Endothelial cell of umbilical vein (primary cell): ENCODE measurements around the gene UGCG. TPM values are rescaled to one million over a fixed set of nuclear protein-coding genes. Genes with fewer than 3 reads are reported as not detected.

Experiments used
- BruUV-seq: library from RNA; stranded (reverse); fragments of 400-500 nt; replicated peaks from 2 replicates; lab custom pipeline; 2021; lab: Mats Ljungman, UMichigan
- CTCF ChIA-PET: fragments of 300-600, 350-600 bp; sonication (Branson Sonifier 250); formaldehyde crosslinking; loops from one replicate; lab custom pipeline; 2021; ENCODE audit warnings: antibody characterized with exemption, inconsistent platforms; lab: Charles Lee
- POLR2A ChIA-PET: fragments of 300-600, 350-600 bp; sonication (Branson Sonifier 250); formaldehyde crosslinking; loops from one replicate; lab custom pipeline; 2021; ENCODE audit warnings: antibody characterized with exemption, inconsistent platforms; lab: Charles Lee
- DNase-seq: peaks from one replicate; pipeline ENCODE4 v3.0.0-alpha.2; 2011; ENCODE audit warnings: low read depth, low spot score
- FAIRE-seq: peaks from 2 replicates; lab custom pipeline; 2011; peaks lifted over from hg19 to GRCh38; lab: Jason Lieb, UNC
- H2AFZ ChIP-seq: 2 replicates; pipeline ENCODE4 v1.6.0; 2012; ENCODE audit warnings: low read depth, low read length, control low read depth, inconsistent platforms
- H3K27ac ChIP-seq: 2 replicates; pipeline ENCODE4 v1.5.1; 2011; ENCODE audit warnings: low read depth, mild to moderate bottlenecking, control low read depth, low read length, moderate library complexity; ENCODE audit not compliant: insufficient read depth
- H3K27me3 ChIP-seq, 2 experiments: 2 replicates each; pipeline versions ENCODE4 v1.6.0 to v1.6.1; 2011; ENCODE audit warnings: low read length in 2 of 2, mixed read lengths in 1 of 2; ENCODE audit not compliant: control insufficient read depth in 2 of 2, insufficient read depth in 2 of 2
- H3K36me3 ChIP-seq, 2 experiments: 2 replicates in 1 of 2; 3 replicates in 1 of 2; pipeline ENCODE4 v1.5.1; 2011; ENCODE audit warnings: low read length in 2 of 2, mild to moderate bottlenecking in 1 of 2, moderate library complexity in 1 of 2; ENCODE audit not compliant: control insufficient read depth in 2 of 2, insufficient read depth in 2 of 2; ENCODE audit errors: extremely low read depth in 1 of 2
- H3K4me1 ChIP-seq: 3 replicates; pipeline ENCODE4 v1.5.1; 2011; ENCODE audit warnings: mild to moderate bottlenecking, low read length; ENCODE audit not compliant: control insufficient read depth, insufficient read depth; ENCODE audit errors: extremely low read depth
- H3K4me2 ChIP-seq: 2 replicates; pipeline ENCODE4 v1.6.1; 2011; ENCODE audit warnings: low read length, control low read depth, mixed read lengths; ENCODE audit not compliant: insufficient read depth
- H3K4me3 ChIP-seq, 3 experiments: fragments of 200-600 bp in 1 of 3; sonication (generic), shearing (Covaris generic) in 1 of 3; replicated peaks in 1 of 3; 2 replicates each; pipeline ENCODE4 v1.5.1; 2011 to 2016; ENCODE audit warnings: control low read depth in 3 of 3, low read length in 3 of 3, mild to moderate bottlenecking in 2 of 3, inconsistent platforms in 1 of 3, low read depth in 1 of 3, moderate library complexity in 1 of 3; ENCODE audit not compliant: insufficient read depth in 1 of 3
- H3K79me2 ChIP-seq: 2 replicates; pipeline ENCODE4 v1.6.0; 2012; ENCODE audit warnings: low read length, inconsistent platforms; ENCODE audit not compliant: control insufficient read depth, insufficient read depth
- H3K9ac ChIP-seq: replicated peaks from 2 replicates; pipeline ENCODE3; 2011; ENCODE audit warnings: low read length, control low read depth; ENCODE audit not compliant: insufficient read depth; ENCODE audit errors: extremely low read depth
- H3K9me1 ChIP-seq: replicated peaks from 3 replicates; pipeline ENCODE4 v1.6.0; 2011; ENCODE audit warnings: mild to moderate bottlenecking, low read length; ENCODE audit not compliant: control insufficient read depth, insufficient read depth; ENCODE audit errors: extremely low read depth
- H3K9me3 ChIP-seq: replicated peaks from 2 replicates; pipeline ENCODE4 v1.5.1; 2012; ENCODE audit warnings: low read length, inconsistent platforms; ENCODE audit not compliant: control insufficient read depth, insufficient read depth
- H4K20me1 ChIP-seq: replicated peaks from 2 replicates; pipeline ENCODE3; 2011; ENCODE audit warnings: mild to moderate bottlenecking, low read length; ENCODE audit not compliant: control insufficient read depth, insufficient read depth; ENCODE audit errors: extremely low read depth
- EZH2 ChIP-seq: IDR thresholded peaks from 2 replicates; pipeline ENCODE4 v1.6.1; 2012; ENCODE audit warnings: borderline replicate concordance, low read depth, mild to moderate bottlenecking, moderate library complexity, low read length, inconsistent platforms; ENCODE audit not compliant: severe bottlenecking
- FOS ChIP-seq: IDR thresholded peaks from 2 replicates; pipeline ENCODE4 v1.6.1; 2011; ENCODE audit warnings: mild to moderate bottlenecking, low read length, moderate library complexity, borderline replicate concordance; ENCODE audit not compliant: insufficient read depth
- GATA2 ChIP-seq: IDR thresholded peaks from 2 replicates; pipeline ENCODE4 v1.7.0; 2011; ENCODE audit warnings: low read depth, mild to moderate bottlenecking, moderate library complexity, mixed read lengths, low read length; ENCODE audit not compliant: insufficient read length, insufficient read depth
- JUN ChIP-seq: IDR thresholded peaks from 2 replicates; pipeline ENCODE4 v1.6.1; 2011; ENCODE audit warnings: borderline replicate concordance, low read depth; ENCODE audit not compliant: insufficient read length, insufficient read depth
- MYC ChIP-seq: IDR thresholded peaks from one replicate; pipeline ENCODE4 v1.6.1; 2011; ENCODE audit warnings: mild to moderate bottlenecking, low read depth, low read length
- POLR2A ChIP-seq: IDR thresholded peaks from 2 replicates; pipeline ENCODE4 v1.6.1; 2012; ENCODE audit warnings: low read depth, mild to moderate bottlenecking, control low read depth, low read length
- POLR2AphosphoS5 ChIP-seq: IDR thresholded peaks from 2 replicates; pipeline ENCODE4 v1.6.1; 2012; ENCODE audit warnings: low read depth, mild to moderate bottlenecking, control low read depth, low read length, moderate library complexity; ENCODE audit not compliant: insufficient read depth
- dilution Hi-C: fragments of 300-500 bp; cut with MboI; formaldehyde crosslinking; loops from one replicate; pipeline ENCODE4 v1.15.0; 2019; ENCODE audit warnings: low sequenced_read_pairs; ENCODE audit not compliant: extremely low pct_ligation_motif_present
- intact Hi-C: fragments of 100-400 bp; cut with micrococcal nuclease; formaldehyde crosslinking; loops from one replicate; pipeline ENCODE4 v1.10.0; 2022
- polyA plus RNA-seq, 4 experiments: library from polyadenylated mRNA; depleted of rRNA in 3 of 4; stranded (reverse) in 3 of 4; unstranded in 1 of 4; fragments of >200 nt; gene quantifications; 2 replicates each; pipeline versions ENCODE4 v1.2.1 to v1.2.3, GENCODE V29; 2011 to 2012; ENCODE audit warnings: missing spikeins in 1 of 4
- total RNA-seq: library from RNA; stranded (reverse); gene quantifications from 2 replicates; pipeline ENCODE4 v1.2.3, GENCODE V29; 2021
- TF ChIP-seq, protein P1 (sequence below): IDR thresholded peaks from 2 replicates; pipeline ENCODE4 v1.6.1; 2011; ENCODE audit not compliant: insufficient read depth, insufficient read length
- TF ChIP-seq, protein P2 (sequence below), 2 donors: IDR thresholded peaks; 1 replicate in 1 of 2; 2 replicates in 1 of 2; pipeline ENCODE4 v1.5.1; 2011; ENCODE audit warnings: low read length in 2 of 2, mild to moderate bottlenecking in 2 of 2, moderate library complexity in 2 of 2, control low read depth in 1 of 2, inconsistent platforms in 1 of 2, low read depth in 1 of 2; ENCODE audit not compliant: insufficient read depth in 1 of 2; ENCODE audit errors: extremely low read depth in 1 of 2

Gene UGCG
- total and polyA plus RNA-seq, 2 donors (not counting 3 experiments of a cell fraction or from before 2014, with no cell fraction given): 28.5 to 38.5 TPM

DNA sequence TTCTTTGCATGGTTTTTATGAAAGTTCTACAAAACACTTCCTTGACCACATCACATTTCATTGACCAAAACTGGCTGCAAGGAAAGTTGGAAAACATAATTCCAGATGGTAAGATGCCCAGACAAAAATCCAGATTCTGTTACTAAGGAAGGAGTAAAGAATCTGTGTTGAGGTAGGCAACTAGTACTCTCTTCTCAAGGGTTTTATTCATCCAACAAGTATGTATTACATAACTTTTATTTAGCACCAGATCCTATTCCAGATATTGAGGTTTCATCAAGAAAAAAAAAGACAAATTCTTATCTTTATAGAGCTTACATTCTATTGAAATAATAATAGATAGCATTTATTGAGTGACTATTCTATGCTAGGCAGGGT is 43.2 kb upstream of the UGCG start:
- intact Hi-C loops: no loop called here
- FAIRE-seq (no peak), DNase-seq (no peak)
- H4K20me1 ChIP-seq: no peaks in the 10 kb centered on the region
- no peak overlapping the region for H2AFZ ChIP-seq
- no peaks in the 10 kb centered on the region for H3K9me1 ChIP-seq
- dilution Hi-C loops: no loop called here
- H3K4me3 ChIP-seq: no peak overlapping the region
- no peaks in the 10 kb centered on the region for H3K27me3 ChIP-seq
- H3K79me2 ChIP-seq: no peaks in the 10 kb centered on the region
- no peak overlapping the region for H3K9ac ChIP-seq
- ChIA-PET POLR2A (no interaction called here), CTCF (interaction anchor here (0.6 to 1.4 kb wide), 3 partner anchors 10 to 221 kb away, joined by 3 to 5 read pairs (median 4); no protein-coding TSS in a partner anchor)
- BruUV-seq: no TSS peak
- no peak for TF ChIP-seq EZH2
- no peak for TF ChIP-seq FOS
- TF ChIP-seq, protein P1, sequence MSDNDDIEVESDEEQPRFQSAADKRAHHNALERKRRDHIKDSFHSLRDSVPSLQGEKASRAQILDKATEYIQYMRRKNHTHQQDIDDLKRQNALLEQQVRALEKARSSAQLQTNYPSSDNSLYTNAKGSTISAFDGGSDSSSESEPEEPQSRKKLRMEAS: no peak
- no peak for TF ChIP-seq MYC
- no peak for TF ChIP-seq POLR2AphosphoS5
- no peak for TF ChIP-seq POLR2A
- TF ChIP-seq, protein P2, sequence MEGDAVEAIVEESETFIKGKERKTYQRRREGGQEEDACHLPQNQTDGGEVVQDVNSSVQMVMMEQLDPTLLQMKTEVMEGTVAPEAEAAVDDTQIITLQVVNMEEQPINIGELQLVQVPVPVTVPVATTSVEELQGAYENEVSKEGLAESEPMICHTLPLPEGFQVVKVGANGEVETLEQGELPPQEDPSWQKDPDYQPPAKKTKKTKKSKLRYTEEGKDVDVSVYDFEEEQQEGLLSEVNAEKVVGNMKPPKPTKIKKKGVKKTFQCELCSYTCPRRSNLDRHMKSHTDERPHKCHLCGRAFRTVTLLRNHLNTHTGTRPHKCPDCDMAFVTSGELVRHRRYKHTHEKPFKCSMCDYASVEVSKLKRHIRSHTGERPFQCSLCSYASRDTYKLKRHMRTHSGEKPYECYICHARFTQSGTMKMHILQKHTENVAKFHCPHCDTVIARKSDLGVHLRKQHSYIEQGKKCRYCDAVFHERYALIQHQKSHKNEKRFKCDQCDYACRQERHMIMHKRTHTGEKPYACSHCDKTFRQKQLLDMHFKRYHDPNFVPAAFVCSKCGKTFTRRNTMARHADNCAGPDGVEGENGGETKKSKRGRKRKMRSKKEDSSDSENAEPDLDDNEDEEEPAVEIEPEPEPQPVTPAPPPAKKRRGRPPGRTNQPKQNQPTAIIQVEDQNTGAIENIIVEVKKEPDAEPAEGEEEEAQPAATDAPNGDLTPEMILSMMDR (IDR thresholded peaks at IDR 0.05; ENCODE audit: extremely low read depth in 1 of 2, insufficient read depth in 1 of 2, low read depth in 1 of 2, low read length in 2 of 2): no peak
- no peak for TF ChIP-seq GATA2
- TF ChIP-seq JUN: no peak
- no peak overlapping the region for H3K27ac ChIP-seq
- no peaks in the 10 kb centered on the region for H3K9me3 ChIP-seq
- peaks cover 15% of the 10 kb centered on the region for H3K4me1 ChIP-seq
- no peak overlapping the region for H3K4me2 ChIP-seq
- H3K36me3 ChIP-seq: no peaks in the 10 kb centered on the region
